Dendritic cell treated with granulocyte-macrophage colony-stimulating factor and Interleukin-4, amounts not matched to agents 40 ng/mL and 50 ng/mL, for 4 days (primary cell): ENCODE data around the gene SPATS2.
A peak's percentile ranks its signal among the peaks of the same experiment; 100 is the strongest.

Experiments
- H3K27ac Mint-ChIP-seq: one replicate; pipeline ENCODE4 v1.8.0; 2022; ENCODE audit warnings: mild to moderate bottlenecking, mixed read lengths
- H3K27me3 Mint-ChIP-seq: one replicate; pipeline ENCODE4 v1.8.0; 2022; ENCODE audit warnings: mild to moderate bottlenecking, mixed read lengths
- H3K36me3 Mint-ChIP-seq: one replicate; pipeline ENCODE4 v1.8.0; 2022; ENCODE audit warnings: low read depth, mixed read lengths
- H3K4me1 Mint-ChIP-seq: one replicate; pipeline ENCODE4 v1.8.0; 2022; ENCODE audit warnings: low read depth, mixed read lengths
- H3K4me3 Mint-ChIP-seq: one replicate; pipeline ENCODE4 v1.8.0; 2022; ENCODE audit warnings: mild to moderate bottlenecking, moderate library complexity, mixed read lengths
- H3K9me3 Mint-ChIP-seq: one replicate; pipeline ENCODE4 v1.8.0; 2022; ENCODE audit warnings: mixed read lengths
- intact Hi-C: fragments of 100-400 bp; cut with micrococcal nuclease; formaldehyde crosslinking; loops from one replicate; pipeline ENCODE4 v1.15.0; 2022

The SPATS2 gene

DNA sequence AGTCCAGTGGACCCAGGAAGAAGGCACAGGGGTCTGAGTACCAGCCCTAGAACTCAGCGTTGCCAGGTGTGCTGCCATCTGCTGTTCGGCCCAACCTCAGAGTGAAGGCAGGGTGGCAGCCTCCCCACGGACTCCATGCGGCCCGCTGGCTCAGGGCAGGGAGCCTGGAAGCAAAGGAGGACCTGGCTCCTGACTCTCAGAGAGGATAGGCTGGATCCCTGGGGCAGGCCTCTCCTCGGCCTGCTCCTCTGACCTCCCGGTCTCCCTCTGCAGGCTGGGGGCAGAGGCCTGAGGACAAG is 190.6 kb downstream of the SPATS2 start:
- H3K4me1 Mint-ChIP-seq, result no peaks in the 10 kb centered on the region
- peaks cover 8% of the 10 kb centered on the region for H3K27me3 Mint-ChIP-seq
- H3K9me3 Mint-ChIP-seq, result no peaks in the 10 kb centered on the region
- H3K27ac Mint-ChIP-seq, result no peak overlapping the region
- H3K36me3 Mint-ChIP-seq, result peaks cover 72% of the 10 kb centered on the region
- no peak overlapping the region for H3K4me3 Mint-ChIP-seq
- intact Hi-C loops, result no loop called here

- Mint-ChIP-seq H3K36me3 (peaks cover 79% of the 10 kb centered on the region), H3K9me3 (no peaks in the 10 kb centered on the region), H3K27ac (no peak overlapping the region), H3K27me3 (peaks cover 2% of the 10 kb centered on the region), H3K4me3 (no peak overlapping the region), H3K4me1 (peaks cover under 1% of the 10 kb centered on the region)
- intact Hi-C loops, result no loop called here
Measured at GRCh38 chr12:49558526-49558925, 191.3 kb downstream of the SPATS2 start.

GRCh38 chr12:49559011-49559675 is 191.9 kb downstream of the SPATS2 start:
- H3K4me1 Mint-ChIP-seq, result peaks cover 5% of the 10 kb centered on the region
- intact Hi-C loops, result no loop called here
- peaks cover 85% of the 10 kb centered on the region for H3K36me3 Mint-ChIP-seq
- H3K9me3 Mint-ChIP-seq, result no peaks in the 10 kb centered on the region
- peaks cover 2% of the 10 kb centered on the region for H3K27me3 Mint-ChIP-seq
- H3K27ac Mint-ChIP-seq, result no peak overlapping the region
- no peak overlapping the region for H3K4me3 Mint-ChIP-seq

- intact Hi-C loops, result no loop called here
- Mint-ChIP-seq H3K36me3 (peaks cover 100% of the 10 kb centered on the region), H3K4me3 (no peak overlapping the region), H3K27ac (no peak overlapping the region), H3K9me3 (no peaks in the 10 kb centered on the region), H3K4me1 (peaks cover 14% of the 10 kb centered on the region), H3K27me3 (no peaks in the 10 kb centered on the region)
Measured at GRCh38 chr12:49560695-49561094, 193.4 kb downstream of the SPATS2 start.

DNA sequence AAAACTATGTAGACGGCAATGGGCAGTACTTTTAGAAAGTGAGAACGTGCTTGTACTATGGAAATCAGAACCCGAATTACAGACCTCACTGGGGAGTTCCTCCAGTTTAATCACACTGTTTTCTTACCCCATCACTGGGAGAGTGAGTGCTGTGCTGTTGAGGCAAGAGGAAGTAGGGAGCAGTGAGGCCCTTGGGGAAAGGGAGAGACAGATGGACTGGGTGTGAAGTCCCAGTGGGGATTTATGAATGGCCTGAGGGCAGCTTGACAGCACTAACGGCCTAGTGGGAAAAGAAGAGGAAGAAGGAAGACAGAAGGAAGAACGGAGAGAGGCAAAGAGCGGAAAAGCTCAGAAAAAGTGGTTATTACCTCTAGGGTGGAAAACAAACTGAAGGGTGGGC is 195.0 kb downstream of the SPATS2 start:
- peaks cover 94% of the 10 kb centered on the region for H3K36me3 Mint-ChIP-seq
- no peak overlapping the region for H3K27ac Mint-ChIP-seq
- no peaks in the 10 kb centered on the region for H3K27me3 Mint-ChIP-seq
- intact Hi-C loops, result no loop called here
- H3K4me1 Mint-ChIP-seq, result peaks cover 21% of the 10 kb centered on the region
- H3K9me3 Mint-ChIP-seq, result no peaks in the 10 kb centered on the region
- H3K4me3 Mint-ChIP-seq, result no peak overlapping the region

GRCh38 chr12:49562831-49563230 is 195.6 kb downstream of the SPATS2 start:
- H3K27me3 Mint-ChIP-seq, result no peaks in the 10 kb centered on the region
- H3K36me3 Mint-ChIP-seq, result peaks cover 94% of the 10 kb centered on the region
- H3K4me3 Mint-ChIP-seq, result no peak overlapping the region
- H3K9me3 Mint-ChIP-seq, result no peaks in the 10 kb centered on the region
- no peak overlapping the region for H3K27ac Mint-ChIP-seq
- H3K4me1 Mint-ChIP-seq, result peaks cover 21% of the 10 kb centered on the region
- intact Hi-C loops, result no loop called here

DNA sequence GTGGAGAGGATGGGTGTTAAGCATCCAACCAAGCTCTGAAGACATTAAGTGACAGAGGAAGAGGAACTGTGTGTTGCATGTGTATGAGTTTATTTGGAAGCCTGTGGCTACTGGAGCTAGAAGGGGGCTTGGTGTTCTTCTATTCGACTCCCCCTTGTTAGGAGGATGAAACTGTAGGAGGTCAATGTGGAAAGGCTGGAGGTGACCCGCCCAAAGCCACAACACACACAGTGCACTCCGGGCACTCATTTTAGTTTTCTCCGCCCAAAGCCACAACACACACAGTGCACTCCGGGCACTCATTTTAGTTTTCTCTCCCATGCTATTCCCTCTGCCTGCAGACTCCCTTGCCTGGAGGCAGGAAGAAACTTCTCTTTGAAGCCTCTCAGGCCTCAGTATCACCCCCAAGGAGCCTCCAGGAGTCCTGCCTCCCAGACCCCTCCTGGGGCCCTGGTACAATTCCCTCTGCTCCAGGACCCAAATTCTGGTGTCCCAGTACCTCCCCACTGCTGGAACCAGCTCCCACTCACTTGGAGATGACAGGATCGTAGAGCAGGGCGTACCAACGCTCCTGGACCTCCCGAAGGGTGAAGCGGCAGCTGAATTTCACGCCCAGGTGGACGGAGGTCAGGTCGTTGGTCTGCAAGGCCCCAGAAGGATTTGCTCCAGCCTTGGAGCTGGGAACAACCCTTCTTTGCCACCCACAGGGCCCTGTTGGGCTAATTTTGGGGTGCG is 196.9 kb downstream of the SPATS2 start:
- no peak overlapping the region for H3K4me3 Mint-ChIP-seq
- H3K27me3 Mint-ChIP-seq, result no peaks in the 10 kb centered on the region
- no peaks in the 10 kb centered on the region for H3K9me3 Mint-ChIP-seq
- no peak overlapping the region for H3K27ac Mint-ChIP-seq
- intact Hi-C loops, result no loop called here
- H3K4me1 Mint-ChIP-seq, result peaks cover 30% of the 10 kb centered on the region
- peaks cover 91% of the 10 kb centered on the region for H3K36me3 Mint-ChIP-seq

- intact Hi-C loops, result loop anchor here (5.0 kb wide), 1 partner anchor 142 kb away; the partner anchor contains the start of gene FMNL3
- no peak overlapping the region for H3K4me3 Mint-ChIP-seq
- H3K9me3 Mint-ChIP-seq, result no peaks in the 10 kb centered on the region
- H3K36me3 Mint-ChIP-seq, result peaks cover 84% of the 10 kb centered on the region
- no peaks in the 10 kb centered on the region for H3K27me3 Mint-ChIP-seq
- H3K4me1 Mint-ChIP-seq, result peaks cover 30% of the 10 kb centered on the region
- H3K27ac Mint-ChIP-seq, result no peak overlapping the region
Measured at GRCh38 chr12:49564686-49565405, 197.6 kb downstream of the SPATS2 start.

DNA sequence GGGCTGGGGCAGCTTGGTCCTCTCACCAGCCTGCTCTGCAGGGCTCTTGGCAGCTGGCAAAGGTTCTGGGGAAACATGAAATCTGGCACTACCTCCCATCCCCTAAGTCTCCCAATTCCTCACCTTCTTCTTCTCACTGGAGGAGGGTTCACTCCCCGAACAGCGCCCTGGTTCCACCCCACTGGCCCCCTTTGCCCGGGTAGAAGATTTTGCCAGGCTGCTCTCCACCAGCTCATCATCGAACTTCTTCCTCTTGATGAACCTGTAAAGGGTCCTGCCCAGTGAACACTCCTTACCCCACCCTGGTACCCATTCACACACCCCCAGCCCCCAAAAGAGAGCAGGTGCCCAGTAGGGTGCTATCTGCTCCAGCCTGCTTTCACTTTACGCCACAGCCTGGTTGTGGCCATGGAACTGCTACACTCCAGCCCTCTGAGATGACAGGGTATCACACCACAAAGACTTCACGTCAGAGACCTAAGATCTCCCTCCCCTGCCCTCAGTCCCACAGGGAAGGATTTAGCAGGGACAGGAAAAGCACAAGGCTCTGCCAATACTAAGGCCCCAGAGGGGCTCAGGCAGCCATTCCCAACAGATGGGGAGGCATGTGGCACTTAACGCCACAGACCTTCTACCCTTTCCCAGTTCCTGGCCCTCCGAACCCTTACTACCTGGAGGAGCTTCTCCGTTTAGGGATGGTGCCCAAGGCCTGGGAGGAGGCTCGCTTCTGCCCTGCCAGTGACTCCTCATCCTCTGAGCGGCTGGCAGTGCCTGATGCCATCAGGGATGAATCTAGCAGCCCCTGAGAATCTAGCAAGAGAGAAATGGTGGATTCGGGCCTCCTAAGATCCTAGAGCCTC is 198.4 kb downstream of the SPATS2 start:
- peaks cover 33% of the 10 kb centered on the region for H3K4me1 Mint-ChIP-seq
- intact Hi-C loops, result loop anchor here (5.0 kb wide), 1 partner anchor 142 kb away; the partner anchor contains the start of gene FMNL3
- H3K27me3 Mint-ChIP-seq, result no peaks in the 10 kb centered on the region
- no peak overlapping the region for H3K27ac Mint-ChIP-seq
- no peak overlapping the region for H3K4me3 Mint-ChIP-seq
- H3K9me3 Mint-ChIP-seq, result no peaks in the 10 kb centered on the region
- H3K36me3 Mint-ChIP-seq, result peaks cover 76% of the 10 kb centered on the region

DNA sequence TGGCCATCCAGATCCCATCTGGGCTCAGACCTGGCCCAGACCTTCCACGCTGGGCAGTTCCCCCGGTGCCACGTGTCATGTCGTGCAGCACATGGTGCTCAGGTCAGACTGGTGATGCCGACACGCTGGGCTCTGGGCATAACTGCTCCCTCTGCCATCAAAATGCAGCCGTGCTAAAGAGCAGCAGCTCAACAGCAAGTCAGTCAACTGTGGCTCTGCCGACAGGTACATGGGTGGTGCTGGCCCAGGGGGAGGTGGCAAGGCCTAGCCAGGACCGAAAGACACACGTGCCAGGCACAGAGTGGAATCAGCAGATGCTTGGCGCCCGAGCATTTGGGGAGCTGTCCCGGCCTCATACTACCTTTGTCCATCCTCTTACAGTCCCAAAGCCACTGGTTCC is 199.1 kb downstream of the SPATS2 start:
- Mint-ChIP-seq H3K4me1 (peaks cover 40% of the 10 kb centered on the region), H3K4me3 (no peak overlapping the region), H3K36me3 (peaks cover 68% of the 10 kb centered on the region), H3K9me3 (no peaks in the 10 kb centered on the region), H3K27ac (no peak overlapping the region), H3K27me3 (no peaks in the 10 kb centered on the region)
- intact Hi-C loops, result loop anchor here (5.0 kb wide), 1 partner anchor 141 kb away; the partner anchor contains the start of gene FMNL3

- H3K9me3 Mint-ChIP-seq, result no peaks in the 10 kb centered on the region
- no peaks in the 10 kb centered on the region for H3K27me3 Mint-ChIP-seq
- H3K36me3 Mint-ChIP-seq, result peaks cover 59% of the 10 kb centered on the region
- peaks cover 47% of the 10 kb centered on the region for H3K4me1 Mint-ChIP-seq
- H3K27ac Mint-ChIP-seq, result peak overlapping the region; percentile 96
- H3K4me3 Mint-ChIP-seq, result peak overlapping the region; percentile 95
- intact Hi-C loops, result loop anchor here (5.0 kb wide), 1 partner anchor 140 kb away; the partner anchor contains the start of gene FMNL3
Measured at GRCh38 chr12:49567302-49567610, 200.0 kb downstream of the SPATS2 start.

DNA sequence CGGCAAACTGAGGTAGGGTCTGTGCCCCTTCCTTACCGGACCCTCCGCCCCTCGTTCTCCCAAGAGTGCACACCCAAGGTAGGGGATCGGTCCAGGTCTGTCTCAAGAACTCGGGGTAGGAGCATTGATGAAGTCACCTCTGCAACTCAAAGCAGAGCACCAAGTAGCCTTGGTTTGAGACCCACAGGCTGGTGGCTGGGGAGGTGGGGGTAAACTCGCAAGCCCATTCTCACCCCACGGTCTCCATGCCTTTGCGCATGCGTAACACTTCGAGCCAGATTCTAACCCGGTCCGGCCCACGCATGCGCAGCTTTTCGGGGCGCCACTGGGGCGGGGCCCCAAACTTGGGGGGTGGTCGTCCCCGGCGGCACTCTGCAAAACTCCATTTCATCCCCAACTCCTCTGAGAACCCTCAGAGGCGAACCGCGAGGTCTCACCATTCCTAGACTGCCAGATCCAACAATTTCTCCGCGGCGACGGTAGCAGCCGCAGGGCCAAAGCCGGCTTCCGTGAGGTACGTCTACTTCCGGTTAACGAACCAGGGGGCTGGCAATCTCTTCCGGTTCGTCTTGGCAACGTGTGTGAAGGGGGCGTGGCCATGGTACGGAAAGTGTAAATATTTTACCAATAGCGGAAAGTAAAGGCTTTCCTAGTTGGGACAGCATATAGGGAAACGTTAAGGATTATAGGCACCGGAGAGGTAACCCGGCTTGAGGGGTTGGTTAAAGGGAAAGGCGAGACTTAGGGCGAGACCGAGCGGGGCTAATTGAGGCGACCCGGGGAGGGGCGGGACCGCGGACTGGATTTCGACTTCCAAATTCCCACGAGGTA is 200.6 kb downstream of the SPATS2 start, which contains the start of gene MCRS1:
TSS of gene MCRS1 (minus strand) at position 532 of the 831 bp plus-strand sequence. CDS start 1,411 bp downstream, outside the sequence.
- Mint-ChIP-seq H3K4me3 (peak within 1 kb of the TSS; percentile 95), H3K27ac (peak within 1 kb of the TSS; percentile 96), H3K36me3 (peaks cover 54% of the 10 kb centered on the region), H3K27me3 (no peaks in the 10 kb centered on the region), H3K4me1 (peaks cover 47% of the 10 kb centered on the region), H3K9me3 (no peaks in the 10 kb centered on the region)
- intact Hi-C loops, result loop anchor here (5.0 kb wide), 1 partner anchor 139 kb away; the partner anchor contains the start of gene FMNL3
